GM18498 (cell line): ENCODE results near the gene ZNF862.

ENCODE experiments used
- ATAC-seq: cut with Tn5 transposase; IDR thresholded peaks from one replicate; pipeline ENCODE4 v1.9.1; 2021; ENCODE audit warnings: mild to moderate bottlenecking, moderate library complexity; ENCODE audit not compliant: unreplicated experiment

Gene ZNF862

GRCh38 chr7:149809215-149809614 is 29.0 kb upstream of the ZNF862 start:
- no peak for ATAC-seq

- ATAC-seq, result no peak
Observed at GRCh38 chr7:149811221-149811620, 27.0 kb upstream of the ZNF862 start.

GRCh38 chr7:149811831-149812490 is 26.2 kb upstream of the ZNF862 start:
- no peak for ATAC-seq

GRCh38 chr7:149813254-149814035 is 24.7 kb upstream of the ZNF862 start:
- ATAC-seq, result no peak

- ATAC-seq, result no peak
Observed at GRCh38 chr7:149814494-149814893, 23.7 kb upstream of the ZNF862 start.

- no peak for ATAC-seq
Observed at GRCh38 chr7:149815121-149815520, 23.1 kb upstream of the ZNF862 start.

GRCh38 chr7:149815661-149816266 is 22.4 kb upstream of the ZNF862 start:
- ATAC-seq, result no peak

GRCh38 chr7:149816267-149816751 is 21.9 kb upstream of the ZNF862 start:
- no peak for ATAC-seq

GRCh38 chr7:149816794-149817193 is 21.4 kb upstream of the ZNF862 start:
- no peak for ATAC-seq

- no peak for ATAC-seq
Observed at GRCh38 chr7:149817301-149817771, 20.8 kb upstream of the ZNF862 start.

- no peak for ATAC-seq
Observed at GRCh38 chr7:149817836-149818535, 20.2 kb upstream of the ZNF862 start.

- ATAC-seq, result no peak
Observed at GRCh38 chr7:149818536-149818840, 19.7 kb upstream of the ZNF862 start.

- ATAC-seq, result no peak
Observed at GRCh38 chr7:149819141-149819960, 18.8 kb upstream of the ZNF862 start.

GRCh38 chr7:149819961-149820340 is 18.2 kb upstream of the ZNF862 start:
- no peak for ATAC-seq

- ATAC-seq, result no peak
Observed at GRCh38 chr7:149820622-149821190, 17.5 kb upstream of the ZNF862 start.

- ATAC-seq, result no peak
Observed at GRCh38 chr7:149821191-149822148, 16.7 kb upstream of the ZNF862 start.

- ATAC-seq, result no peak
Observed at GRCh38 chr7:149822353-149822943, 15.7 kb upstream of the ZNF862 start.

- ATAC-seq, result no peak
Observed at GRCh38 chr7:149823191-149823630, 15.0 kb upstream of the ZNF862 start.
